ENCODE results near the gene COQ7. TPM values are rescaled to one million over a fixed set of nuclear protein-coding genes. Genes with fewer than 3 reads are reported as not detected.
A peak's percentile ranks its signal among the peaks of the same experiment; 100 is the strongest.

The COQ7 gene
- total RNA-seq, 4 donors from 2014 or later = 16.5 to 29.1 (median 20.6) TPM

- DNase-seq = no peak
- Histone ChIP-seq H3K4me3 (no peak overlapping the region), H3K27me3 (no peaks in the 10 kb centered on the region), H3K36me3 (no peaks in the 10 kb centered on the region), H3K9me3 (no peaks in the 10 kb centered on the region), H3K27ac (peak overlapping the region in 2 of 4 donors; percentile 10 to 85), H3K4me1 (peaks cover 0 to 10% (median 0%) of the 10 kb centered on the region in 4 donors)
- TF ChIP-seq, protein P1, sequence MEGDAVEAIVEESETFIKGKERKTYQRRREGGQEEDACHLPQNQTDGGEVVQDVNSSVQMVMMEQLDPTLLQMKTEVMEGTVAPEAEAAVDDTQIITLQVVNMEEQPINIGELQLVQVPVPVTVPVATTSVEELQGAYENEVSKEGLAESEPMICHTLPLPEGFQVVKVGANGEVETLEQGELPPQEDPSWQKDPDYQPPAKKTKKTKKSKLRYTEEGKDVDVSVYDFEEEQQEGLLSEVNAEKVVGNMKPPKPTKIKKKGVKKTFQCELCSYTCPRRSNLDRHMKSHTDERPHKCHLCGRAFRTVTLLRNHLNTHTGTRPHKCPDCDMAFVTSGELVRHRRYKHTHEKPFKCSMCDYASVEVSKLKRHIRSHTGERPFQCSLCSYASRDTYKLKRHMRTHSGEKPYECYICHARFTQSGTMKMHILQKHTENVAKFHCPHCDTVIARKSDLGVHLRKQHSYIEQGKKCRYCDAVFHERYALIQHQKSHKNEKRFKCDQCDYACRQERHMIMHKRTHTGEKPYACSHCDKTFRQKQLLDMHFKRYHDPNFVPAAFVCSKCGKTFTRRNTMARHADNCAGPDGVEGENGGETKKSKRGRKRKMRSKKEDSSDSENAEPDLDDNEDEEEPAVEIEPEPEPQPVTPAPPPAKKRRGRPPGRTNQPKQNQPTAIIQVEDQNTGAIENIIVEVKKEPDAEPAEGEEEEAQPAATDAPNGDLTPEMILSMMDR (IDR thresholded peaks at IDR 0.05) = no peak
- no peak for TF ChIP-seq POLR2A (IDR thresholded peaks at IDR 0.05)
Measured at GRCh38 chr16:19108409-19109287, 41.2 kb downstream of the COQ7 start.

- H3K4me1 ChIP-seq = peaks cover 0 to 10% (median 0%) of the 10 kb centered on the region in 4 donors
- DNase-seq = no peak
- no peaks in the 10 kb centered on the region for H3K27me3 ChIP-seq
- H3K9me3 ChIP-seq = no peaks in the 10 kb centered on the region
- H3K36me3 ChIP-seq = no peaks in the 10 kb centered on the region
- TF ChIP-seq, protein P1 (IDR thresholded peaks at IDR 0.05) = no peak
- TF ChIP-seq POLR2A (IDR thresholded peaks at IDR 0.05) = no peak
- no peak overlapping the region for H3K4me3 ChIP-seq
- H3K27ac ChIP-seq = no peak overlapping the region
Measured at GRCh38 chr16:19109288-19109664, 41.9 kb downstream of the COQ7 start.

DNA sequence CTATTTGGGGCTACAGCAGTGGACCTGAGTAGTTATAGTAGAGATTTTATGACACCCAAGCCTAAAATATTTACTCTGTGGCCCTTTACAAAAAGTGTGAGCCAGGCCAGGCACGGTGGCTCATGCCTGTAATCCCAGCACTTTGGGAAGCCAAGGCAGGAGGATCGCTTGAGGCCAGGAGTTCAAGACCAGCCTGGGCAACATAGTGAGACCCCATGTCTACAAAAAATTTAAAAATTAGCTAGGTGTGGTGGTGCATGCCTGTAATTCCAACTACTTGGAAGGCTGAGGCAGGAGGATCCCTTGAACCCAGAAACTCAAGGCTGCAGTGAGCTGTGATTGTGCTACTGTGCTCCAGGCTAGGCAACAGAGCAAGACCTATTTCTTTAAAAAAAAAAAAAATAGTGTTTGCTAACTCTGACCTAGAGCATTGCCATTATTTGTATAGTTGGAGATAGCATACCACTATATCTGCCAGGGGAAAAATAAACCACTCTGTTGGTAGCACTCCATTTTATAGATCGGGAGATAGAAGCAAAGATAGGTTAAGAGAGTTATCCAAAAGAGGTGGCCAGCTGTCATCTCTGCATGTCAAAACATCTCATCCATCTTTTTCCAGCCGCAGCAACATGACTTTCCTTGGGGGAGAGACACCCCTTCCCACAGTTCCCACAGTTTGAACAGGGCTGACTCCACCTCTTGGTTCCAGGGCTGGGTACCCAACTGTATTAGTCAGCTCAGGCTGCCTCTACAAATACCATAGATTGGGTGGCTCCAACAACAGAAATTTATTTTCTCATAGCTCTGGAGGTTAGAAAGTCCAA lies 43.3 kb downstream of the COQ7 start:
- TF ChIP-seq, protein P1 (IDR thresholded peaks at IDR 0.05) = no peak
- TF ChIP-seq POLR2A (IDR thresholded peaks at IDR 0.05) = no peak
- H3K9me3 ChIP-seq = no peaks in the 10 kb centered on the region
- H3K4me1 ChIP-seq = peaks cover 0 to 22% (median 4%) of the 10 kb centered on the region in 4 donors
- peaks cover 0 to 7% (median 0%) of the 10 kb centered on the region in 3 donors for H3K36me3 ChIP-seq
- DNase-seq = no peak
- H3K27ac ChIP-seq = no peak overlapping the region
- H3K27me3 ChIP-seq = no peaks in the 10 kb centered on the region
- H3K4me3 ChIP-seq = no peak overlapping the region

DNA sequence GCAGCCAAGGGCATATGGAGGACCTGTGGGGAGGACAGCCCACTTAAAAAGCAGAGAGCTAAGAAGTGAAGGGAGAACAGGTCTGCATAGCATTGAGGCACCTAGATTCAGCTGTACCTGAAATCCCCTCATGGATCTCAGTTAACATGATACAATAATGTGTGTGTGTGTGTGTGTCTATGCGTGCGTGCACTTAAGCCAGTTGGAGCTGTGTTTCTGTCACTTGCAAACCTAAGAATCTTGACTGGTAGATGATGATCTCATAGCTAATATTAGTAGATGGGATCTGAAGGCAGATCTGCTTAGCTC lies 44.6 kb downstream of the COQ7 start:
- no peak for DNase-seq
- Histone ChIP-seq H3K27ac (no peak overlapping the region), H3K4me1 (peaks cover 0 to 35% (median 6%) of the 10 kb centered on the region in 4 donors), H3K36me3 (peaks cover 0 to 10% (median 0%) of the 10 kb centered on the region in 3 donors), H3K27me3 (no peaks in the 10 kb centered on the region), H3K9me3 (no peaks in the 10 kb centered on the region), H3K4me3 (no peak overlapping the region)
- no peak for TF ChIP-seq POLR2A (IDR thresholded peaks at IDR 0.05)

DNA sequence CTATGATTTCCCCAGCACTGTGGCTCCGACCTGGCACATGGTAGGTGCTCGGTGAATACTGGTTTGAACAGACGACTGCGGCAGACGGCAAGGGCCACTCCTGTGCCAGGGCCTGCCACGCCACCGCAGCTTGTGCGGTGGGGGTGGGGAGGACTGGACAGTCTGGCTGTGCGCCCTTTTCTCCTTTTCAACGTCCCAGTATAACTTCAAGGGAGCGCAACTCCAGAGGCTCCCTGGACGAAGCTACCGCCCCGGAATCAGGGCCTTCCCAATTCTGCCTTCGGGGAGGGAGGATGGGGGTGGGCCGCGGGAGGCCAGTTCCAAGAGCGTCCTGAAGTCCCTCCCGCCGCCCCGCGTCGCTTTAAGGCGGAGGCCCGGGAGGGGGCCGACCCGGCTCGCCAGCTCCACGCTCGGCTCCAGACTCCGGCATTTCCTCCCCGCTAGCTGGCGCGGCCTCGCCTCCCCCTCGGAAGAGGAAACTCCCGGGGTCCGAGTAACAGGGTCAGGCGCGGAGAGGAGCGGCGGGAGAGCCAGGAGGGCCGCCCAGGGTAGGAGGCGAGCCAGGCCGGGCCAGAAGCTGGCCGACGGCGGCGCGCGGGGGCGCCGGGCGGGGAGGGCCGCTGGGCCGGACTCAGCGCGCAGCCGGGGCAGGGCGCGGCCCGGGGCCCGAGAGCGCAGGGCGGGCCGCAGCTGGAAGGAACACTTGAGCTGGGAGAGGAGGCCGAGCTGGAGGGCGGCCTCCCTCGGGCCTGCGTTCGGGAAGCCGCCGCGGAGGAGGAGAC lies 46.4 kb downstream of the COQ7 start, which contains the start of gene ITPRIPL2:
ITPRIPL2 (plus strand) TSS at position 388 of the 782 bp plus-strand sequence. CDS start 498 bp downstream, outside the sequence.
- Histone ChIP-seq H3K9me3 (no peaks in the 10 kb centered on the region), H3K36me3 (peaks cover 0 to 10% (median 0%) of the 10 kb centered on the region in 3 donors), H3K4me3 (peak within 1 kb of the TSS; percentile 61 to 85 (median 67)), H3K27ac (peak within 1 kb of the TSS; percentile 83 to 95 (median 91)), H3K4me1 (peaks cover 0 to 43% (median 9%) of the 10 kb centered on the region in 4 donors), H3K27me3 (no peaks in the 10 kb centered on the region)
- TF ChIP-seq, protein P1 (IDR thresholded peaks at IDR 0.05) = peak in 3 of 6 experiments; percentile 0 to 11 (median 4)
- peak; percentile 63 to 65 for TF ChIP-seq POLR2A (IDR thresholded peaks at IDR 0.05)
- peak; percentile 44 to 87 (median 83) for DNase-seq
